ENCODE results near the gene BAHCC1.

DNA sequence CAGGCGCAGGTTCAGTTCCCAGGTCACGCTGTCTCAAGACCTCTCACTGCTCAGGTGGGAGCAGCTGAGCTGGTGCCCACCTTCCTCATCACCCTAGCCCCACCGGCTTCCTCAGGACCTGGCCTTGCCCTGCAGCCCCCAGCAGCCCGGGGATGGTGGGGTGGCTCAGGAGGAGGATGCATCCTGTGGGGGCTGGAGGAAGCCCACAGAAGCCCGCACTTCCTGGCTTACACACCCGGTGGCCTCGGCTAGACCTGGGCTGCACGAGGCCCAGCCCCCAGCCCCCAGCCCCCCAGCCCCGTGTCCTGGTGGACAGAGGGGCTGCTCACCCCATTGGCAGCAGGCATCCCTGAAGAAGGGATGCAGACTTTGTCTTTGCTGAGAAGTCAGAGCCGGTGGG lies 43.4 kb downstream of the BAHCC1 start:
- TF ChIP-seq PATZ1 (CRISPR knock-in tag; IDR thresholded peaks at IDR 0.05; ENCODE audit: borderline replicate concordance) = no peak
- no peak for TF ChIP-seq PPARA (CRISPR knock-in tag; IDR thresholded peaks at IDR 0.05; ENCODE audit: borderline replicate concordance)

All from SK-N-SH treated with all-trans-retinoic acid at 6 μM for 48 hours (cell line).